ENCODE data around the gene TSPAN14.

Gene TSPAN14

DNA sequence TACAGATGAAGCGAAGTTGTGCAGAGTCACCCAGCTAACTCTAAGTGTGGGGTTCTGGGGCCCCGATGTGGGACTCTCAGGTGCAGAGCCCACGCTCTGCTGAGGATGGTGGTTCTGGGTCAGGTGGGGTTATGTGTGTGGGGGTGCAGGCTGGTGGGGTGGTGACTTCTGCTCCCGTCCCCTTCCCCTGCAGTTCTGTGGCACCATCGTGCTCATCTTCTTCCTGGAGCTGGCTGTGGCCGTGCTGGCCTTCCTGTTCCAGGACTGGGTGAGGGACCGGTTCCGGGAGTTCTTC, 54.9 kb downstream of the TSPAN14 start:
- no peak for DNase-seq

DNA sequence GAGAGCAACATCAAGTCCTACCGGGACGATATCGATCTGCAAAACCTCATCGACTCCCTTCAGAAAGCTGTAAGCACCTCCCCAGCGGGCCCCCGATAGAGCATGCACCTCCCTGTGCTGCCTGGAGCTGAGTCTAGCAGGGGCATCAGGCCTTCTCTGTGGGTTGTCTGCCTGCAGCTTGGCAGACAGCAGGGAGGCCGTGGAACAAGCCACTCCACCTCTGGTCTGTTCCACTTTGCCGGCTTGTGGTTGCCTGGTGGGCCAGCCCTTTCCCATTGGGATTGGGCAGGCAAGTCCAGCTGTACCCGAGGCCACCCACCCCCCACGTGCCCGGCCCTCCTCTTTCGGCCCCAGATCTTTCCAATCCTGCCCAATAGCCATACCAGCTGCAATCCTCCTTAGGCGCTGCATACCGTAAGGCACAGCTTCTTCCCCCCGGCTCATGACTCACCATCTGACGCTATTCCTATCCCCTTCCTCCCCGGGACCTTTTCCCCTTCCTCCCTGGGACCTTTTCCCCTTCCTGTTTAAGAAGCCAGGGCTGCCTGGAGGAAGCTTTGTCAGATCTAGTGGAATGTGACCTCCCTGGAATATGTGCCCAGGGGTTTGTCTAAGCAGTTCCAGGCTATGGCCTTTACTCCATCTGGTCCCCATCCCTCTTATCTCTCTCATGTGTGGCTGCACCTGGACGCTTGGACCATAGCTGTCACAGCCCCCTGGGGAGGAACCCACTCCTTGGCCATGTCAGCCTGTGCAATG, 55.5 kb downstream of the TSPAN14 start:
- DNase-seq, result no peak

GRCh38 chr10:80512031-80512526, 58.0 kb downstream of the TSPAN14 start:
- no peak for DNase-seq

DNA sequence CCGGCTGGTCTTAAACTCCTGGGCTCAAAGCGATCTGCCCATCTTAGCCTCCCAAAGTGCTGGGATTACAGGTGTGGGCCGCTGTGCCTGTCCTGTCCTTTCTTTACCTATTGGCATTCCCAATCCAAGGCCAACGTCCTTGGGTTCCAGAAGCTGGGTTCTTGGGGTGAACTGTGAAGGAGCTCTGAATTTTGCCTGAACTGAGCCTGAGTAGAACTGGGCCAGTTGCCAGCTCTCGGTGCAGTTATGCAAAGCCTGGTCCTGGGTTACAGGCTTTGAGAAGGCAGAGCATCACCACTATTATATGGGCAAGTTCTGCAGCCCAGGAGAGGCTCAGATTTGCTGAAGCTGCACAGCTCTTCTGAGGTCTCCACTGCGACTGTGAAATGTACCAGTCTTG, 59.0 kb downstream of the TSPAN14 start:
- DNase-seq, result no peak

- DNase-seq, result no peak
Measured at GRCh38 chr10:80515511-80515910, 61.4 kb downstream of the TSPAN14 start.

- no peak for DNase-seq
Measured at GRCh38 chr10:80515941-80516340, 61.8 kb downstream of the TSPAN14 start.

- no peak for DNase-seq
Measured at GRCh38 chr10:80516506-80517075, 62.5 kb downstream of the TSPAN14 start.

DNA sequence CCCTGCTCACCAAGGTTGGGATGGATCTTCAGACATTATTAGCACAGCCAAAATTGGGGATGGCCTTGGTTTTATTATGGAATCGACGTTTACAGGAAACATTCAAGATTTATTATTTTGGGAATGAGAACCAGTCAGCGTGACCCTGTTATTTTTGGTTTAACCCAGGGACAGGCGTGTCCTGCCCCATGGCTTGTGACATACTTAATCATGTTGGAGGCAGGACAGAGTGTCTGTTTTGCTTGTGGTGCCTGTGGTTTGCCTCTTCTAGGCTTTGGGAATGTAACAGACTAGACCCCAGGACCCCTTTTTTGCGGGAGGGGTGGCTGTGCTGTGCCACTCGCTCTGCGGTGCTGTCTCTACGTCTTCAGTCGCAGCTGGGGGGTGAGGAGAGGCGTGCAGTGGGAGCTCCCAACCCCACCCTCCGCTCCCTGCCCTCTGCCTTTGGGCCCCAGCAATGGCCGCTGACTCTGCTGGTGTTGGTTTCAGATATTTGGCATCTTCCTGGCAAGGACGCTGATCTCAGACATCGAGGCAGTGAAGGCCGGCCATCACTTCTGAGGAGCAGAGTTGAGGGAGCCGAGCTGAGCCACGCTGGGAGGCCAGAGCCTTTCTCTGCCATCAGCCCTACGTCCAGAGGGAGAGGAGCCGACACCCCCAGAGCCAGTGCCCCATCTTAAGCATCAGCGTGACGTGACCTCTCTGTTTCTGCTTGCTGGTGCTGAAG, 63.5 kb downstream of the TSPAN14 start:
- DNase-seq, result no peak

GRCh38 chr10:80518143-80518806, 64.2 kb downstream of the TSPAN14 start:
- DNase-seq, result no peak

- no peak for DNase-seq
Measured at GRCh38 chr10:80518807-80519360, 64.8 kb downstream of the TSPAN14 start.

DNA sequence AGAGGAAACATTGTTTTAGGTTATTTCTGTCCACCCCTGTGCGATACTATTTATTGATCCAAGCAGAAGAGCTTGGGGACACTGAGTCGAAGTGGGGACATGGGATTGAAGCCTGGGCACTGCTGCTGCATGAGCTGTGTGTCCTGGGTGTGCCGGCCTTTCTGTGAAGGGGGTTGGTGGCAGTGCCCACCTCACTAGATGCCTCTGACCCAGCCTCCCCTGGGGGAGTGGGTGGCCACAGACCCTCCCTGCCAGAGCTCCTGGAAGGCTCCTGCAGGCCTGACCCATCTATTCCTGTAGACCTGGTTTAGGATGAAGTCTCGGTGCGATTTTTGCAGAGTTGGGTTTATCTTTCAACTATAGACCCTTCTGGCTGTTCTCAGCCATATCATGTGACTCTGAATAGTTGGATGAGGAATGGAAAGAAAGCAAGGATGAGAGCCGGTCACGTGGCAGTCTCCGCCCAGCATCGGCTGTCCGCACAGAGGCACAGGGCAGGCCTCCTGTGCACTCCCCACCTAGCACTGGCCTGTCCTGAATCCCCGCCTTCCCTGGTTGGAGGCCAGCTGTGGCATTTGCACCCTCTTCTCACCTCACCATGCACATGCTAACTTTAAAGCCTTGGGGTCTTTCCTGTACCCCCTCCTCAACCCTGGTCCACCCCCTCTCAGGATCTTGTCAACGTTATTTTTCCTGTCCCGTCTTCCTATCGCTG, 66.0 kb downstream of the TSPAN14 start:
- no peak for DNase-seq

- no peak for DNase-seq
Measured at GRCh38 chr10:80520661-80521470, 66.8 kb downstream of the TSPAN14 start.

DNA sequence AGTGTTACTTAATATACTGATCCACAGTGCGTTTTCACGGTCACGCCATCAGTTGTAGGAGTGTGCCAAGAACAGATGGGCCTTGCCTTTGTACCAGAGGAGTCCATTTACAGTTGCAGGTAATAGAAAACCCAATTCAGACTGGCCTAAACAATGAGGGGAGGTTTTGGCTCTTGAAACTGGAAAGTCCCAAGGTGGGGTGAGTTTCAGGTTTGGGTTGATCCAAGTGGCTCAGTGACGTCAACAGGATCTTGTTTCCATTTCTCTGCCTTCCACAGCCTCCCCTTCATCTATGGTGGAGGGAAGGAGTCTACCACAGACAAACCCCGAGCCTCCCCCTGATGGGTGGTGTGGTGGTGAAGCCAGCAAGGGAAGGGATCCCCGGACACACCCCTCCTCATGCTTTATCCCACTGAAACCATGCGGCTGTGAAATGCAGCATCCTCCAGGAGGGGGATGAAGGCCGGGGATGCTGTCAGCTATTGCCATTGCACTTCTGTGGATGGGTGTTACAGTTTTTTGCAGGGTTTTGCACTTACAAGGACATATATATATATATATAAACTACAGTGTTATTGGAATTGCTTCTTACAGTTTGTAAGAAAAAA, 68.8 kb downstream of the TSPAN14 start:
- no peak for DNase-seq

- DNase-seq, result no peak
Measured at GRCh38 chr10:80523773-80524172, 69.7 kb downstream of the TSPAN14 start.

- no peak for DNase-seq
Measured at GRCh38 chr10:80524190-80524909, 70.2 kb downstream of the TSPAN14 start.

GRCh38 chr10:80526218-80526617, 72.1 kb downstream of the TSPAN14 start:
- no peak for DNase-seq

DNA sequence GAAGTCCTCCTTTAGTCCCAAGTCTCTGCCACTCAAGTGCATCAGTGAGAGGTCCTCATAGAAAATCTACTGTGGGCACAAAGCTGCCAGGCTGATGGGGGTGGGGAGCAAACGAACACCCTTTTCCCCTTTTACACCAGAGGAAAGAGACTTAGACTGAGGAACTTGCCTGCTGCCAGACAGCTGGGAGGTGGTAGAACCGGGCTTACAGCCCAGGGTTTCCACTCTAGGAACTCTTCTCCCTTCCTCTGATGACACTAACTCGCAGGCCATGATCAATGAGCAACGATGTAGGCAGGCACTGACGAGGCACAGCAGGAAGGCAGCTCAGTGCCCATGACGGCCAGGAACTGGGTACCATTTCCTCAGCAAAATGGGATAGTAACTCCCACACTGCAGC, 72.6 kb downstream of the TSPAN14 start:
- DNase-seq, result no peak

- DNase-seq, result no peak
Measured at GRCh38 chr10:80528185-80528700, 74.1 kb downstream of the TSPAN14 start.

GRCh38 chr10:80528901-80529300, 74.8 kb downstream of the TSPAN14 start:
- DNase-seq, result no peak

DNA sequence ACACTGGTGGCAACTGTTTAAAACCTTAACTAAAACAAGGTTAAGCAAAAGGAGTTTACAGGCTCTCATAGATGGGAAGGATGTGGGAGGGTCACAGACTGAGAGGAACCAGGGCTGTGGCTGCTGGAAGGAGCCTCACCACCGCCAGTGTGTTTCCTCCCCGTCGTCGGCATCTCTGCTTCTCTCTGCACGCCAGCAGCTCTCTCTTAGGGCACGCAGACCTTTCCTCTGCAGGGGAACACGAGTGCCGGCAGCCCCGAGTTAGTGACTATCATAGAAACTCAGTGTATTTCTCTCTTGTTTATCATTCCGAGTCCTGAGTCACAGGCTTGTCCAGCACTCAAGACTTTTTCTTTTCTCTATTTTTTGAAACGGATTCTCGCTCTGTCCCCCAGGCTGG, 75.5 kb downstream of the TSPAN14 start:
- no peak for DNase-seq

Data from activated T-cell treated with anti-CD3 and anti-CD28 coated beads, Interleukin-2, amount 50 U/mL, for 48 hours (primary cell).